Neural cell (in vitro differentiated cells): Measurements from ENCODE around the gene ABCA6. TPM values are rescaled to one million over a fixed set of nuclear protein-coding genes. Genes with fewer than 3 reads are reported as not detected.

ENCODE experiments used
- polyA plus RNA-seq: library from polyadenylated mRNA; depleted of rRNA; stranded (reverse); fragments of >200 nt; gene quantifications from 2 replicates; pipeline ENCODE4 v1.2.3, GENCODE V29; 2014
- small RNA-seq, 3 experiments: library from RNA; depleted of rRNA; stranded (forward); fragments of <200 nt; gene quantifications; one replicate each; pipeline ENCODE3, GENCODE V24; 2012

The ABCA6 gene
- polyA plus RNA-seq, 1 donor from 2014 or later = 1.6 TPM

Small RNA genes lying within 50 kb of the gene (small RNA-seq; reads per million reads assigned to genes)
- gene MIR4524B = 0 reads per million in 3 experiments

Other genes starting within 250 kb of the ABCA6 start
- not detected in 2 replicates for gene ABCA8, start 186.5 kb downstream of the ABCA6 start, polyA plus RNA-seq
- gene ABCA9, start 81.0 kb downstream of the ABCA6 start, polyA plus RNA-seq = 0.69 and 0.80 TPM in 2 replicates
- 9.9 and 15.3 TPM in 2 replicates for gene ABCA10, start 86.9 kb upstream of the ABCA6 start, polyA plus RNA-seq
- 70.5 and 91.7 TPM in 2 replicates for gene ABCA5, start 185.2 kb upstream of the ABCA6 start, polyA plus RNA-seq